SK-N-SH (cell line): Measurements from ENCODE around the gene CHTF18. TPM values are rescaled to one million over a fixed set of nuclear protein-coding genes. Genes with fewer than 3 reads are reported as not detected.

ENCODE experiments used
- CTCF ChIA-PET: fragments of 300-600, 350-600 bp; formaldehyde crosslinking; extraction: SDS; loops from one replicate; lab custom pipeline; 2021; lab: Yijun Ruan, JAX
- POLR2A ChIA-PET: fragments of 350-600 bp; sonication (Branson Sonifier 250); formaldehyde crosslinking; extraction: SDS; loops from one replicate; lab custom pipeline; 2020; ENCODE audit warnings: antibody characterized with exemption, inconsistent platforms; lab: Yijun Ruan, JAX
- DNase-seq: peaks from one replicate; pipeline ENCODE4 v3.0.0; 2012
- H2AFZ ChIP-seq: fragments of 200-600 bp; sonication (generic); 2 replicates; pipeline ENCODE4 v1.8.1; 2016; ENCODE audit warnings: antibody characterized with exemption, mild to moderate bottlenecking, low read depth
- H3F3A ChIP-seq: fragments of 200-600 bp; sonication (generic); replicated peaks from 2 replicates; pipeline ENCODE3; 2016; ENCODE audit warnings: antibody characterized with exemption, mild to moderate bottlenecking; ENCODE audit not compliant: insufficient read depth
- H3K27ac ChIP-seq, 2 experiments: fragments of 200-500 bp in 1 of 2; fragments of 200-600 bp in 1 of 2; sonication (Bioruptor generic) in 1 of 2; sonication (generic), shearing (Covaris generic) in 1 of 2; 2 replicates each; pipeline versions ENCODE4 v1.5.1 to v1.6.1; 2014 to 2016; ENCODE audit warnings: low read depth in 2 of 2, inconsistent platforms in 1 of 2, low read length in 1 of 2, mild to moderate bottlenecking in 1 of 2, mixed read lengths in 1 of 2
- H3K27me3 ChIP-seq: fragments of 200-600 bp; sonication (generic), shearing (Covaris generic); 2 replicates; pipeline ENCODE4 v1.6.1; 2016; ENCODE audit warnings: mixed run types; ENCODE audit not compliant: insufficient read depth
- H3K36me3 ChIP-seq, 2 experiments: fragments of 200-500 bp in 1 of 2; fragments of 200-600 bp in 1 of 2; sonication (Bioruptor generic) in 1 of 2; sonication (generic) in 1 of 2; replicated peaks in 1 of 2; 2 replicates each; pipeline versions ENCODE3 to v1.5.1; 2014 to 2016; ENCODE audit warnings: low read length in 1 of 2, mild to moderate bottlenecking in 1 of 2; ENCODE audit not compliant: insufficient read depth in 2 of 2, control insufficient read depth in 1 of 2
- H3K4me1 ChIP-seq, 2 experiments: fragments of 200-500 bp in 1 of 2; fragments of 200-600 bp in 1 of 2; sonication (Bioruptor generic) in 1 of 2; sonication (generic), shearing (Covaris generic) in 1 of 2; 2 replicates each; pipeline versions ENCODE4 v1.5.1 to v1.6.1; 2014 to 2016; ENCODE audit warnings: low read depth in 1 of 2, low read length in 1 of 2, mixed run types in 1 of 2; ENCODE audit not compliant: insufficient read depth in 2 of 2, control insufficient read depth in 1 of 2
- H3K4me2 ChIP-seq: fragments of 200-600 bp; sonication (generic), shearing (Covaris generic); 2 replicates; pipeline ENCODE4 v1.6.1; 2017; ENCODE audit warnings: mixed run types
- H3K4me3 ChIP-seq, 2 experiments: fragments of 200-500 bp in 1 of 2; fragments of 200-600 bp in 1 of 2; sonication (Bioruptor generic) in 1 of 2; sonication (generic), shearing (Covaris generic) in 1 of 2; 2 replicates each; pipeline versions ENCODE4 v1.5.1 to v1.8.1; 2014 to 2016; ENCODE audit warnings: low read depth in 2 of 2, inconsistent platforms in 1 of 2, low read length in 1 of 2, mild to moderate bottlenecking in 1 of 2, mixed read lengths in 1 of 2, moderate library complexity in 1 of 2
- H3K79me2 ChIP-seq: fragments of 200-600 bp; sonication (generic); 2 replicates; pipeline ENCODE4 v1.8.1; 2017; ENCODE audit warnings: mild to moderate bottlenecking; ENCODE audit not compliant: insufficient read depth
- H3K9ac ChIP-seq: fragments of 200-600 bp; sonication (generic); 2 replicates; pipeline ENCODE4 v1.6.1; 2017; ENCODE audit warnings: mixed run types
- H3K9me2 ChIP-seq: fragments of 200-600 bp; sonication (generic); 2 replicates; pipeline ENCODE4 v1.6.1; 2017; ENCODE audit warnings: mixed run types
- H3K9me3 ChIP-seq: fragments of 200-600 bp; sonication (generic); 2 replicates; pipeline ENCODE4 v1.6.1; 2017; ENCODE audit warnings: mixed run types, mild to moderate bottlenecking, moderate library complexity
- H4K20me1 ChIP-seq: fragments of 200-600 bp; sonication (generic); 2 replicates; pipeline ENCODE4 v1.6.1; 2017; ENCODE audit warnings: mild to moderate bottlenecking, mixed run types; ENCODE audit not compliant: insufficient read depth
- CTCF ChIP-seq: fragments of 200-600 bp; sonication (generic); IDR thresholded peaks from 2 replicates; pipeline ENCODE4 v1.6.1; 2017; ENCODE audit warnings: antibody characterized with exemption, mild to moderate bottlenecking, moderate library complexity
- EP300 ChIP-seq, 2 experiments: IDR thresholded peaks; 2 replicates each; pipeline versions ENCODE4 v1.4.0 to v1.6.1; 2012; ENCODE audit warnings: borderline replicate concordance in 1 of 2, low read depth in 1 of 2, low read length in 1 of 2
- FOXM1 ChIP-seq: IDR thresholded peaks from 2 replicates; pipeline ENCODE4 v1.4.0; 2012; ENCODE audit warnings: low read depth, mild to moderate bottlenecking
- GATA2 ChIP-seq: sonication (generic); formaldehyde crosslinking; IDR thresholded peaks from 2 replicates; pipeline ENCODE4 v1.5.0; 2020; ENCODE audit warnings: mild to moderate bottlenecking, missing genetic modification reagents
- JUND ChIP-seq: IDR thresholded peaks from 2 replicates; pipeline ENCODE4 v1.4.0; 2012
- RAD21 ChIP-seq: IDR thresholded peaks from 2 replicates; pipeline ENCODE4 v1.6.1; 2012; ENCODE audit warnings: mild to moderate bottlenecking, low read length
- RXRA ChIP-seq: IDR thresholded peaks from 2 replicates; pipeline ENCODE4 v1.4.0; 2012; ENCODE audit warnings: low read depth, mild to moderate bottlenecking, borderline replicate concordance
- SIN3A ChIP-seq: IDR thresholded peaks from 2 replicates; pipeline ENCODE4 v1.6.1; 2012; ENCODE audit warnings: low read depth, mild to moderate bottlenecking, low read length, moderate library complexity, borderline replicate concordance
- SMC3 ChIP-seq: IDR thresholded peaks from 2 replicates; pipeline ENCODE4 v1.6.1; 2012; ENCODE audit warnings: low read depth, low read length, improper control_type of control experiment
- TAF1 ChIP-seq: IDR thresholded peaks from 2 replicates; pipeline ENCODE4 v1.6.1; 2012; ENCODE audit warnings: low read depth, mild to moderate bottlenecking, low read length, moderate library complexity, borderline replicate concordance
- USF1 ChIP-seq: IDR thresholded peaks from 2 replicates; pipeline ENCODE4 v1.4.0; 2012; ENCODE audit warnings: low read depth, borderline replicate concordance
- WGBS: methylation state at CpG from one replicate; pipeline ENCODE4 v1.1.6; 2017; ENCODE audit warnings: low lambda C conversion rate; 5-methylcytosine and 5-hydroxymethylcytosine counted together
- polyA plus RNA-seq, 3 experiments: library from polyadenylated mRNA; depleted of rRNA; stranded (reverse); fragments of >200 nt; gene quantifications; 2 replicates each; pipeline ENCODE4 v1.2.3, GENCODE V29; 2012

CHTF18 gene
- polyA plus RNA-seq, 1 of the 3 experiments (the other 2 are of a cell fraction), result 17.7 TPM

- CTCF ChIA-PET, result interaction anchor here (1.0 to 8.9 kb wide), 14 partner anchors 12 to 285 kb away, joined by 4 to 127 read pairs (median 10); partner anchors contain the start of genes ANTKMT, CCDC78, CIAO3 and FBXL16
- H3K4me1 ChIP-seq, result peaks cover 0 to 25% of the 10 kb centered on the region in 2 experiments; a peak in 1 of 4 replicates
- peaks cover 23% of the 10 kb centered on the region; the same call in 1 of the 2 replicates for H4K20me1 ChIP-seq
- no peak overlapping the region for H3K4me3 ChIP-seq
- peaks cover 27% of the 10 kb centered on the region for H3K79me2 ChIP-seq
- H3K9me2 ChIP-seq, result no peaks in the 10 kb centered on the region
- no peak for TF ChIP-seq FOXM1
- TF ChIP-seq GATA2 (CRISPR knock-in tag), result no peak
- no peak for TF ChIP-seq RXRA
- no peak for TF ChIP-seq JUND
- no peak for TF ChIP-seq EP300 (IDR thresholded peaks at IDR 0.05; ENCODE audit: borderline replicate concordance in 1 of 2, low read depth in 1 of 2, low read length in 1 of 2)
- no peak for TF ChIP-seq TAF1
- H3K9me3 ChIP-seq, result no peaks in the 10 kb centered on the region
- no peak overlapping the region for H3K27ac ChIP-seq
- peaks cover 0 to 10% of the 10 kb centered on the region in 2 experiments for H3K36me3 ChIP-seq
- WGBS, result 98% methylated on average over 14 of the region's 19 CpGs
- no peaks in the 10 kb centered on the region for H3F3A ChIP-seq
- peaks cover 17% of the 10 kb centered on the region; the same call in 1 of the 2 replicates for H3K27me3 ChIP-seq
- POLR2A ChIA-PET, result interaction anchor here (0.9 to 1.4 kb wide), 2 partner anchors 43 to 68 kb away, joined by 3 to 4 read pairs; partner anchors contain the start of gene CIAO3
- no peak for DNase-seq
- no peak overlapping the region for H3K4me2 ChIP-seq
- H3K9ac ChIP-seq, result no peak overlapping the region
- no peak overlapping the region for H2AFZ ChIP-seq
Observed at GRCh38 chr16:784431-784830, 4.0 kb upstream of the CHTF18 start.

GRCh38 chr16:785563-786535, 2.6 kb upstream of the CHTF18 start:
- Histone ChIP-seq H3K27me3 (peaks cover 17% of the 10 kb centered on the region; the same call in 1 of the 2 replicates), H3K4me3 (no peak overlapping the region; a peak in 1 of 4 replicates), H3K9me3 (no peaks in the 10 kb centered on the region), H3K4me2 (no peak overlapping the region), H3K9ac (no peak overlapping the region), H2AFZ (no peak overlapping the region), H3K27ac (no peak overlapping the region), H3F3A (no peaks in the 10 kb centered on the region), H3K36me3 (peaks cover 0 to 12% of the 10 kb centered on the region in 2 experiments), H3K9me2 (no peaks in the 10 kb centered on the region), H4K20me1 (peaks cover 23% of the 10 kb centered on the region; the same call in 1 of the 2 replicates), H3K79me2 (peaks cover 31% of the 10 kb centered on the region), H3K4me1 (peaks cover 0 to 27% of the 10 kb centered on the region in 2 experiments; a peak in 1 of 4 replicates)
- DNase-seq, result peak; percentile 86
- CTCF ChIA-PET, result interaction anchor here (0.6 to 8.9 kb wide), 24 partner anchors 9 to 564 kb away, joined by 3 to 127 read pairs (median 5); partner anchors contain the start of genes ANTKMT, CCDC78, CIAO3 and FBXL16
- WGBS, result 75% methylated on average over 14 of the region's 58 CpGs
- POLR2A ChIA-PET, result no interaction called here
- peak; percentile 64 for TF ChIP-seq SMC3
- TF ChIP-seq CTCF, result peak; percentile 74
- no peak for TF ChIP-seq USF1
- TF ChIP-seq JUND, result no peak
- TF ChIP-seq SIN3A, result no peak
- TF ChIP-seq RXRA, result no peak
- no peak for TF ChIP-seq EP300 (IDR thresholded peaks at IDR 0.05; ENCODE audit: borderline replicate concordance in 1 of 2, low read depth in 1 of 2, low read length in 1 of 2)
- peak; percentile 66 for TF ChIP-seq RAD21
